Endothelial cell of umbilical vein (primary cell): ENCODE results near the gene REEP1. TPM values are rescaled to one million over a fixed set of nuclear protein-coding genes. Genes with fewer than 3 reads are reported as not detected.

Source experiments
- BruUV-seq: library from RNA; stranded (reverse); fragments of 400-500 nt; replicated peaks from 2 replicates; lab custom pipeline; 2021; lab: Mats Ljungman, UMichigan
- CTCF ChIA-PET: fragments of 300-600, 350-600 bp; sonication (Branson Sonifier 250); formaldehyde crosslinking; loops from one replicate; lab custom pipeline; 2021; ENCODE audit warnings: antibody characterized with exemption, inconsistent platforms; lab: Charles Lee
- POLR2A ChIA-PET: fragments of 300-600, 350-600 bp; sonication (Branson Sonifier 250); formaldehyde crosslinking; loops from one replicate; lab custom pipeline; 2021; ENCODE audit warnings: antibody characterized with exemption, inconsistent platforms; lab: Charles Lee
- DNase-seq: peaks from one replicate; pipeline ENCODE4 v3.0.0-alpha.2; 2011; ENCODE audit warnings: low read depth, low spot score
- FAIRE-seq: peaks from 2 replicates; lab custom pipeline; 2011; peaks lifted over from hg19 to GRCh38; lab: Jason Lieb, UNC
- H2AFZ ChIP-seq: 2 replicates; pipeline ENCODE4 v1.6.0; 2012; ENCODE audit warnings: low read depth, low read length, control low read depth, inconsistent platforms
- H3K27ac ChIP-seq: 2 replicates; pipeline ENCODE4 v1.5.1; 2011; ENCODE audit warnings: low read depth, mild to moderate bottlenecking, control low read depth, low read length, moderate library complexity; ENCODE audit not compliant: insufficient read depth
- H3K27me3 ChIP-seq, 2 experiments: 2 replicates each; pipeline versions ENCODE4 v1.6.0 to v1.6.1; 2011; ENCODE audit warnings: low read length in 2 of 2, mixed read lengths in 1 of 2; ENCODE audit not compliant: control insufficient read depth in 2 of 2, insufficient read depth in 2 of 2
- H3K36me3 ChIP-seq, 2 experiments: 2 replicates in 1 of 2; 3 replicates in 1 of 2; pipeline ENCODE4 v1.5.1; 2011; ENCODE audit warnings: low read length in 2 of 2, mild to moderate bottlenecking in 1 of 2, moderate library complexity in 1 of 2; ENCODE audit not compliant: control insufficient read depth in 2 of 2, insufficient read depth in 2 of 2; ENCODE audit errors: extremely low read depth in 1 of 2
- H3K4me1 ChIP-seq: 3 replicates; pipeline ENCODE4 v1.5.1; 2011; ENCODE audit warnings: mild to moderate bottlenecking, low read length; ENCODE audit not compliant: control insufficient read depth, insufficient read depth; ENCODE audit errors: extremely low read depth
- H3K4me2 ChIP-seq: 2 replicates; pipeline ENCODE4 v1.6.1; 2011; ENCODE audit warnings: low read length, control low read depth, mixed read lengths; ENCODE audit not compliant: insufficient read depth
- H3K4me3 ChIP-seq, 3 experiments: fragments of 200-600 bp in 1 of 3; sonication (generic), shearing (Covaris generic) in 1 of 3; replicated peaks in 1 of 3; 2 replicates each; pipeline ENCODE4 v1.5.1; 2011 to 2016; ENCODE audit warnings: control low read depth in 3 of 3, low read length in 3 of 3, mild to moderate bottlenecking in 2 of 3, inconsistent platforms in 1 of 3, low read depth in 1 of 3, moderate library complexity in 1 of 3; ENCODE audit not compliant: insufficient read depth in 1 of 3
- H3K79me2 ChIP-seq: 2 replicates; pipeline ENCODE4 v1.6.0; 2012; ENCODE audit warnings: low read length, inconsistent platforms; ENCODE audit not compliant: control insufficient read depth, insufficient read depth
- H3K9ac ChIP-seq: replicated peaks from 2 replicates; pipeline ENCODE3; 2011; ENCODE audit warnings: low read length, control low read depth; ENCODE audit not compliant: insufficient read depth; ENCODE audit errors: extremely low read depth
- H3K9me1 ChIP-seq: replicated peaks from 3 replicates; pipeline ENCODE4 v1.6.0; 2011; ENCODE audit warnings: mild to moderate bottlenecking, low read length; ENCODE audit not compliant: control insufficient read depth, insufficient read depth; ENCODE audit errors: extremely low read depth
- H3K9me3 ChIP-seq: replicated peaks from 2 replicates; pipeline ENCODE4 v1.5.1; 2012; ENCODE audit warnings: low read length, inconsistent platforms; ENCODE audit not compliant: control insufficient read depth, insufficient read depth
- H4K20me1 ChIP-seq: replicated peaks from 2 replicates; pipeline ENCODE3; 2011; ENCODE audit warnings: mild to moderate bottlenecking, low read length; ENCODE audit not compliant: control insufficient read depth, insufficient read depth; ENCODE audit errors: extremely low read depth
- CTCF ChIP-seq, 2 donors: IDR thresholded peaks; 1 replicate in 1 of 2; 2 replicates in 1 of 2; pipeline ENCODE4 v1.5.1; 2011; ENCODE audit warnings: low read length in 2 of 2, mild to moderate bottlenecking in 2 of 2, moderate library complexity in 2 of 2, control low read depth in 1 of 2, inconsistent platforms in 1 of 2, low read depth in 1 of 2; ENCODE audit not compliant: insufficient read depth in 1 of 2; ENCODE audit errors: extremely low read depth in 1 of 2
- FOS ChIP-seq: IDR thresholded peaks from 2 replicates; pipeline ENCODE4 v1.6.1; 2011; ENCODE audit warnings: mild to moderate bottlenecking, low read length, moderate library complexity, borderline replicate concordance; ENCODE audit not compliant: insufficient read depth
- MYC ChIP-seq: IDR thresholded peaks from one replicate; pipeline ENCODE4 v1.6.1; 2011; ENCODE audit warnings: mild to moderate bottlenecking, low read depth, low read length
- POLR2A ChIP-seq: IDR thresholded peaks from 2 replicates; pipeline ENCODE4 v1.6.1; 2012; ENCODE audit warnings: low read depth, mild to moderate bottlenecking, control low read depth, low read length
- POLR2AphosphoS5 ChIP-seq: IDR thresholded peaks from 2 replicates; pipeline ENCODE4 v1.6.1; 2012; ENCODE audit warnings: low read depth, mild to moderate bottlenecking, control low read depth, low read length, moderate library complexity; ENCODE audit not compliant: insufficient read depth
- dilution Hi-C: fragments of 300-500 bp; cut with MboI; formaldehyde crosslinking; loops from one replicate; pipeline ENCODE4 v1.15.0; 2019; ENCODE audit warnings: low sequenced_read_pairs; ENCODE audit not compliant: extremely low pct_ligation_motif_present
- intact Hi-C: fragments of 100-400 bp; cut with micrococcal nuclease; formaldehyde crosslinking; loops from one replicate; pipeline ENCODE4 v1.10.0; 2022
- polyA plus RNA-seq, 4 experiments: library from polyadenylated mRNA; depleted of rRNA in 3 of 4; stranded (reverse) in 3 of 4; unstranded in 1 of 4; fragments of >200 nt; gene quantifications; 2 replicates each; pipeline versions ENCODE4 v1.2.1 to v1.2.3, GENCODE V29; 2011 to 2012; ENCODE audit warnings: missing spikeins in 1 of 4
- total RNA-seq: library from RNA; stranded (reverse); gene quantifications from 2 replicates; pipeline ENCODE4 v1.2.3, GENCODE V29; 2021

The REEP1 gene
- total and polyA plus RNA-seq, 2 donors (not counting 3 experiments of a cell fraction or from before 2014, with no cell fraction given) = 0.11 to 0.53 TPM

GRCh38 chr2:86319700-86320580, 17.5 kb downstream of the REEP1 start:
- no peak overlapping the region for H2AFZ ChIP-seq
- FAIRE-seq (no peak), DNase-seq (no peak)
- intact Hi-C loops (no loop called here), dilution Hi-C loops (no loop called here)
- TF ChIP-seq FOS (no peak), MYC (no peak), POLR2A (no peak), POLR2AphosphoS5 (no peak), CTCF (IDR thresholded peaks at IDR 0.05; ENCODE audit: extremely low read depth in 1 of 2, insufficient read depth in 1 of 2, low read depth in 1 of 2, low read length in 2 of 2) (no peak)
- no peaks in the 10 kb centered on the region for H3K27me3 ChIP-seq
- H3K9me3 ChIP-seq = no peaks in the 10 kb centered on the region
- H3K4me3 ChIP-seq = no peak overlapping the region
- no peak overlapping the region for H3K9ac ChIP-seq
- no peak overlapping the region for H3K4me2 ChIP-seq
- no peaks in the 10 kb centered on the region for H3K79me2 ChIP-seq
- H3K9me1 ChIP-seq = no peaks in the 10 kb centered on the region
- H3K36me3 ChIP-seq = no peaks in the 10 kb centered on the region
- H4K20me1 ChIP-seq = no peaks in the 10 kb centered on the region
- H3K4me1 ChIP-seq = no peaks in the 10 kb centered on the region
- ChIA-PET CTCF (no interaction called here), POLR2A (no interaction called here)
- no TSS peak for BruUV-seq
- no peak overlapping the region for H3K27ac ChIP-seq
